NB4 (cell line): ENCODE data around the gene CLNK.

Experiments used
- DNase-seq: peaks from one replicate; pipeline ENCODE4 v3.0.0; 2010; ENCODE audit warnings: low read depth
- H3K4me3 ChIP-seq: one replicate; pipeline ENCODE4 v1.5.1; 2011; ENCODE audit warnings: mild to moderate bottlenecking, low read depth, low read length, moderate library complexity
- MYC ChIP-seq: IDR thresholded peaks from 2 replicates; pipeline ENCODE4 v1.6.1; 2011; ENCODE audit warnings: low read depth, low read length
- POLR2A ChIP-seq: IDR thresholded peaks from 2 replicates; pipeline ENCODE4 v1.6.1; 2011; ENCODE audit warnings: mild to moderate bottlenecking; ENCODE audit not compliant: insufficient read length; ENCODE audit errors: extremely low read depth
- TF ChIP-seq, protein P1 (sequence below): IDR thresholded peaks from 2 replicates; pipeline ENCODE4 v1.6.1; 2011; ENCODE audit warnings: low read depth, low read length
- TF ChIP-seq, protein P2 (sequence below): IDR thresholded peaks from one replicate; pipeline ENCODE4 v1.5.1; 2012; ENCODE audit warnings: low read depth, low read length

The CLNK gene

GRCh38 chr4:10455133-10455532 is 229.4 kb downstream of the CLNK start:
- no peak overlapping the region for H3K4me3 ChIP-seq
- DNase-seq, result no peak
- no peak for TF ChIP-seq POLR2A
- TF ChIP-seq, protein P1, sequence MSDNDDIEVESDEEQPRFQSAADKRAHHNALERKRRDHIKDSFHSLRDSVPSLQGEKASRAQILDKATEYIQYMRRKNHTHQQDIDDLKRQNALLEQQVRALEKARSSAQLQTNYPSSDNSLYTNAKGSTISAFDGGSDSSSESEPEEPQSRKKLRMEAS, result no peak
- TF ChIP-seq, protein P2, sequence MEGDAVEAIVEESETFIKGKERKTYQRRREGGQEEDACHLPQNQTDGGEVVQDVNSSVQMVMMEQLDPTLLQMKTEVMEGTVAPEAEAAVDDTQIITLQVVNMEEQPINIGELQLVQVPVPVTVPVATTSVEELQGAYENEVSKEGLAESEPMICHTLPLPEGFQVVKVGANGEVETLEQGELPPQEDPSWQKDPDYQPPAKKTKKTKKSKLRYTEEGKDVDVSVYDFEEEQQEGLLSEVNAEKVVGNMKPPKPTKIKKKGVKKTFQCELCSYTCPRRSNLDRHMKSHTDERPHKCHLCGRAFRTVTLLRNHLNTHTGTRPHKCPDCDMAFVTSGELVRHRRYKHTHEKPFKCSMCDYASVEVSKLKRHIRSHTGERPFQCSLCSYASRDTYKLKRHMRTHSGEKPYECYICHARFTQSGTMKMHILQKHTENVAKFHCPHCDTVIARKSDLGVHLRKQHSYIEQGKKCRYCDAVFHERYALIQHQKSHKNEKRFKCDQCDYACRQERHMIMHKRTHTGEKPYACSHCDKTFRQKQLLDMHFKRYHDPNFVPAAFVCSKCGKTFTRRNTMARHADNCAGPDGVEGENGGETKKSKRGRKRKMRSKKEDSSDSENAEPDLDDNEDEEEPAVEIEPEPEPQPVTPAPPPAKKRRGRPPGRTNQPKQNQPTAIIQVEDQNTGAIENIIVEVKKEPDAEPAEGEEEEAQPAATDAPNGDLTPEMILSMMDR, result no peak
- TF ChIP-seq MYC, result no peak

DNA sequence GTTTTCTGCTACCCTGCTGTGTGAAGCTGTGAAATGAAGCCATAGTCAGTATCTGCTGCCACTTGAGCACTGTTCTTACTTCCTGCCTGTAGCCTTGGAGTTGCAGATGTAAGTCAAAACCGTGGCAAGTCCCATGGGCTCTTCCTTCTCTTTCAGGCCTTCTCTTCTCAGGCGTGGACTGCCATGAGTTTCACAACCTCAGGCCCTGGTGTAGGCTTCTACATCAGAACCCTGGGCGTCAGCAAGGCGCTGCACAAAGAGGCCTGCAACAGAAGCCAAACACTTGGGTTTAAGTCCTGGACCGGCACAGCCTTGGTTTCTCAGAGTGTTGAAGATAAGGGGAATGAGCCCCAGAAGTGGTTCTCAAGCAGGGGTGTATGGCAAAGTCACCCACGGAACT is 229.8 kb downstream of the CLNK start:
- no peak overlapping the region for H3K4me3 ChIP-seq
- TF ChIP-seq MYC, result no peak
- TF ChIP-seq POLR2A, result no peak
- TF ChIP-seq, protein P2, result no peak
- TF ChIP-seq, protein P1, result no peak
- no peak for DNase-seq

GRCh38 chr4:10454121-10454520 is 230.4 kb downstream of the CLNK start:
- TF ChIP-seq MYC (no peak), POLR2A (no peak)
- TF ChIP-seq, protein P2, result no peak
- TF ChIP-seq, protein P1, result no peak
- no peak for DNase-seq

GRCh38 chr4:10448991-10449390 is 235.6 kb downstream of the CLNK start:
- TF ChIP-seq, protein P2, result no peak
- TF ChIP-seq POLR2A, result no peak
- no peak for DNase-seq
- H3K4me3 ChIP-seq, result no peak overlapping the region

More at GRCh38 chr4:10454121-10454520, 230.4 kb downstream of the CLNK start:
- no peak overlapping the region for H3K4me3 ChIP-seq

GRCh38 chr4:10442976-10443375 is 241.6 kb downstream of the CLNK start:
- H3K4me3 ChIP-seq, result no peak overlapping the region
- TF ChIP-seq POLR2A (no peak), MYC (no peak)
- TF ChIP-seq, protein P1, result no peak
- TF ChIP-seq, protein P2, result no peak
- DNase-seq, result peak; percentile 32

GRCh38 chr4:10441512-10441911 is 243.1 kb downstream of the CLNK start:
- no peak for DNase-seq

More at GRCh38 chr4:10441512-10441911, 243.1 kb downstream of the CLNK start:
- TF ChIP-seq, protein P2, result no peak
- no peak for TF ChIP-seq MYC
- no peak for TF ChIP-seq POLR2A
- TF ChIP-seq, protein P1, result no peak
- H3K4me3 ChIP-seq, result no peak overlapping the region
